A549 (cell line): ENCODE results near the gene CD151. TPM values are rescaled to one million over a fixed set of nuclear protein-coding genes. Genes with fewer than 3 reads are reported as not detected.

Source experiments
- ATAC-seq, 2 experiments: fragments of 200-7000 bp in 1 of 2; fragments of >200 bp in 1 of 2; cut with Nextera tagmentation in 1 of 2; cut with Tn5 transposase in 1 of 2; 3 replicates each; pipeline versions ENCODE4 v1.8.0 to v1.9.1; 2018 to 2020; ENCODE audit warnings: mild to moderate bottlenecking in 1 of 2, moderate library complexity in 1 of 2
- CTCF ChIA-PET: fragments of 300-600 bp; sonication (Branson Sonifier 250); formaldehyde crosslinking; extraction: SDS; loops from one replicate; lab custom pipeline; 2021; ENCODE audit warnings: antibody characterized with exemption, inconsistent platforms; lab: Yijun Ruan, JAX
- POLR2A ChIA-PET: fragments of 350-600 bp; formaldehyde crosslinking; extraction: SDS; loops from one replicate; lab custom pipeline; 2021; ENCODE audit warnings: antibody characterized with exemption, inconsistent platforms; lab: Yijun Ruan, JAX
- DNase-seq, 2 experiments: peaks; one replicate each; pipeline versions ENCODE4 v3.0.0 to v3.0.0-alpha.2; 2011 to 2016; ENCODE audit warnings: low read depth in 1 of 2, low spot score in 1 of 2
- FAIRE-seq: peaks from 2 replicates; lab custom pipeline; 2011; peaks lifted over from hg19 to GRCh38; lab: Jason Lieb, UNC
- H3K27ac ChIP-seq, 2 experiments: fragments of >200 bp; sonication (Bioruptor Twin); formaldehyde crosslinking; 3 replicates each; pipeline ENCODE4 v1.5.1; 2016 to 2017
- H3K4me1 ChIP-seq: fragments of >200 bp; sonication (Bioruptor Twin); formaldehyde crosslinking; 3 replicates; pipeline ENCODE4 v1.6.1; 2016
- H3K4me2 ChIP-seq: fragments of >200 bp; sonication (Bioruptor Twin); formaldehyde crosslinking; 3 replicates; pipeline ENCODE4 v1.6.1; 2016
- H3K4me3 ChIP-seq: fragments of >200 bp; sonication (Bioruptor Twin); formaldehyde crosslinking; 3 replicates; pipeline ENCODE4 v1.5.1; 2016
- H3K9me3 ChIP-seq: fragments of >200 bp; sonication (Bioruptor Twin); formaldehyde crosslinking; 3 replicates; pipeline ENCODE4 v1.6.1; 2016
- BCL3 ChIP-seq: fragments of >200 bp; sonication (Bioruptor Twin); formaldehyde crosslinking; IDR thresholded peaks from 3 replicates; pipeline ENCODE4 v1.6.1; 2016
- BHLHE40 ChIP-seq: IDR thresholded peaks from 2 replicates; pipeline ENCODE4 v1.6.1; 2012; ENCODE audit warnings: low read depth, low read length, inconsistent platforms
- CBX2 ChIP-seq: fragments of 200-600 bp; sonication (generic); IDR thresholded peaks from 2 replicates; pipeline ENCODE4 v1.6.1; 2016; ENCODE audit warnings: low read depth, mild to moderate bottlenecking, borderline replicate concordance
- E2F6 ChIP-seq: IDR thresholded peaks from 2 replicates; pipeline ENCODE4 v1.6.1; 2012; ENCODE audit warnings: low read depth, borderline replicate concordance
- EHF ChIP-seq: fragments of 250-450 bp; sonication (Bioruptor Pico); IDR thresholded peaks from 2 replicates; pipeline ENCODE4 v1.5.0; 2020; ENCODE audit warnings: mild to moderate bottlenecking
- EHMT2 ChIP-seq: fragments of 200-600 bp; sonication (generic); IDR thresholded peaks from 2 replicates; pipeline ENCODE4 v1.6.1; 2016; ENCODE audit warnings: antibody characterized with exemption, low read depth, mild to moderate bottlenecking, moderate library complexity
- ESRRA ChIP-seq: fragments of 150-350 bp; IDR thresholded peaks from 2 replicates; pipeline ENCODE4 v1.6.1; 2014; ENCODE audit warnings: mild to moderate bottlenecking, low read length, borderline replicate concordance
- FOSL2 ChIP-seq, 2 experiments: fragments of 450-650 bp in 1 of 2; fragments of >200 bp in 1 of 2; sonication (Bioruptor Twin) in 1 of 2; formaldehyde crosslinking; IDR thresholded peaks; 2 replicates each; pipeline versions ENCODE4 v1.5.0 to v1.6.1; 2016 to 2020; ENCODE audit warnings: mild to moderate bottlenecking in 1 of 2, moderate library complexity in 1 of 2
- FOXS1 ChIP-seq: fragments of 250-450 bp; sonication (Bioruptor Pico); IDR thresholded peaks from 2 replicates; pipeline ENCODE4 v1.5.0; 2020; ENCODE audit warnings: mild to moderate bottlenecking, moderate library complexity
- HES2 ChIP-seq: fragments of >200 bp; sonication (Bioruptor Twin); formaldehyde crosslinking; IDR thresholded peaks from 2 replicates; pipeline ENCODE4 v1.6.1; 2016
- HEYL ChIP-seq: fragments of 250-450 bp; sonication (Bioruptor Pico); IDR thresholded peaks from 2 replicates; pipeline ENCODE4 v1.8.0; 2021; ENCODE audit warnings: mild to moderate bottlenecking, moderate library complexity
- HOXA7 ChIP-seq: fragments of 250-450 bp; sonication (Bioruptor Pico); IDR thresholded peaks from 2 replicates; pipeline ENCODE4 v1.5.0; 2020; ENCODE audit warnings: mild to moderate bottlenecking, moderate library complexity
- HOXB13 ChIP-seq: fragments of 250-450 bp; sonication (Bioruptor Pico); IDR thresholded peaks from 2 replicates; pipeline ENCODE4 v1.5.0; 2020; ENCODE audit warnings: low read depth, mild to moderate bottlenecking, moderate library complexity
- JUN ChIP-seq, 2 experiments: fragments of >200 bp; sonication (Bioruptor Twin); formaldehyde crosslinking; IDR thresholded peaks; 2 replicates in 1 of 2; 3 replicates in 1 of 2; pipeline ENCODE4 v1.6.1; 2016 to 2017
- JUNB ChIP-seq: fragments of >200 bp; sonication (Bioruptor Twin); formaldehyde crosslinking; IDR thresholded peaks from 2 replicates; pipeline ENCODE4 v1.6.1; 2016
- MAX ChIP-seq: IDR thresholded peaks from 2 replicates; pipeline ENCODE4 v1.6.1; 2012
- NR3C1 ChIP-seq: fragments of >200 bp; sonication (Bioruptor Twin); formaldehyde crosslinking; IDR thresholded peaks from 3 replicates; pipeline ENCODE4 v1.6.1; 2017
- PHF8 ChIP-seq: fragments of 200-600 bp; sonication (generic); IDR thresholded peaks from 2 replicates; pipeline ENCODE4 v1.6.1; 2016; ENCODE audit warnings: low read depth, mild to moderate bottlenecking, antibody characterized with exemption, moderate library complexity, borderline replicate concordance
- POLR2A ChIP-seq: IDR thresholded peaks from 2 replicates; pipeline ENCODE4 v1.6.1; 2012; ENCODE audit warnings: mild to moderate bottlenecking, low read length
- RAD21 ChIP-seq, 2 experiments: fragments of >200 bp in 1 of 2; sonication (Bioruptor Twin) in 1 of 2; formaldehyde crosslinking in 1 of 2; IDR thresholded peaks in 1 of 2; conservative IDR thresholded peaks in 1 of 2; 2 replicates in 1 of 2; 3 replicates in 1 of 2; pipeline ENCODE4 v1.6.1; 2012 to 2018; ENCODE audit warnings: inconsistent platforms in 1 of 2
- RCOR1 ChIP-seq: fragments of 150-350 bp; IDR thresholded peaks from 2 replicates; pipeline ENCODE4 v1.6.1; 2014; ENCODE audit warnings: antibody characterized with exemption, low read length, low read depth
- ZC3H11A ChIP-seq: fragments of 450-650 bp; IDR thresholded peaks from 2 replicates; pipeline ENCODE4 v1.6.1; 2014; ENCODE audit warnings: antibody characterized with exemption, mild to moderate bottlenecking
- ZSCAN20 ChIP-seq: fragments of 250-450 bp; sonication (Bioruptor Pico); IDR thresholded peaks from 2 replicates; pipeline ENCODE4 v1.8.0; 2022; ENCODE audit warnings: mild to moderate bottlenecking, moderate library complexity
- WGBS: methylation state at CpG from one replicate; pipeline ENCODE4 v1.1.6; 2017; ENCODE audit errors: missing lambda C conversion rate; 5-methylcytosine and 5-hydroxymethylcytosine counted together
- polyA plus RNA-seq, 4 experiments: library from polyadenylated mRNA; depleted of rRNA in 3 of 4; stranded (reverse); fragments of >200 nt; fragmentation: RNase III in 1 of 4; extraction: RNeasy Plus Mini Kit Qiagen cat#74134 plus additional on column Dnase treatment in 1 of 4; gene quantifications; 2 replicates in 3 of 4; 3 replicates in 1 of 4; pipeline ENCODE4 v1.2.3, GENCODE V29; 2011 to 2017
- TF ChIP-seq, protein P1 (sequence below): fragments of 250-450 bp; sonication (Bioruptor Pico); IDR thresholded peaks from 2 replicates; pipeline ENCODE4 v1.5.0; 2020; ENCODE audit warnings: low read depth, mild to moderate bottlenecking, moderate library complexity
- TF ChIP-seq, protein P2 (sequence below): fragments of 200-600 bp; sonication (generic); IDR thresholded peaks from 2 replicates; pipeline ENCODE4 v1.6.1; 2016; ENCODE audit warnings: antibody characterized with exemption, mild to moderate bottlenecking, moderate library complexity

The CD151 gene
- polyA plus RNA-seq, 2 of the 4 experiments (the other 2 are of a cell fraction), result 409 to 701 TPM

DNA sequence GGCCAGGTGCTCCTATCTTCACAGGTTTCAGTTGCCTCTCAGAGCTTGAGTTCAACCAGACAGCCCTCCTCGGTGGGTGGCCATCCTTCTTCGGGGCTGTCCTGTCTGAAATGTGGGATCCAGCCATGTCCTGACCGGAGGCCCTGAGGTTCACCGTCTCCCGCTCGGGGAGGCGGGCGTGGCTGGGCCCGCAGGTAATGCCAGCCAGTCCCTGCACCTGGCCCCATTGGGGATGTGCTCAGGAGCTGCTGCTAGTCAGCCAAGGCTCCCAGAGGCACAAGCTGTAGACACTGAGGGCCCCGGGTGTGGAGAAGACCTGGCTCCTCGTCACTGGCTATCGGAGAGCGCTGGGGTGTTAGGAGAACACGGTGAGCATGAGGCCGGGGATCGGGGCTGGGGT is 42.5 kb downstream of the CD151 start:
- H3K4me2 ChIP-seq, result no peak overlapping the region
- no peak overlapping the region for H3K27ac ChIP-seq
- ATAC-seq (no peak), FAIRE-seq (no peak), DNase-seq (no peak)
- ChIA-PET CTCF (interaction anchor here (0.6 to 2.4 kb wide), 4 partner anchors 17 to 176 kb away, joined by 3 to 14 read pairs (median 3); no protein-coding TSS in a partner anchor), POLR2A (no interaction called here)
- 95% methylated on average over 9 of the region's 16 CpGs for WGBS
- peaks cover 5% of the 10 kb centered on the region; the same call in 1 of the 3 replicates for H3K4me1 ChIP-seq
- H3K4me3 ChIP-seq, result no peak overlapping the region
- TF ChIP-seq BCL3 (no peak), EHMT2 (no peak), JUN (IDR thresholded peaks at IDR 0.05) (no peak), HES2 (no peak), HEYL (CRISPR knock-in tag) (no peak), JUNB (no peak), PHF8 (no peak), CBX2 (no peak), NR3C1 (no peak)
- TF ChIP-seq, protein P1, sequence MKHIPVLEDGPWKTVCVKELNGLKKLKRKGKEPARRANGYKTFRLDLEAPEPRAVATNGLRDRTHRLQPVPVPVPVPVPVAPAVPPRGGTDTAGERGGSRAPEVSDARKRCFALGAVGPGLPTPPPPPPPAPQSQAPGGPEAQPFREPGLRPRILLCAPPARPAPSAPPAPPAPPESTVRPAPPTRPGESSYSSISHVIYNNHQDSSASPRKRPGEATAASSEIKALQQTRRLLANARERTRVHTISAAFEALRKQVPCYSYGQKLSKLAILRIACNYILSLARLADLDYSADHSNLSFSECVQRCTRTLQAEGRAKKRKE, result no peak
- H3K9me3 ChIP-seq, result no peaks in the 10 kb centered on the region

DNA sequence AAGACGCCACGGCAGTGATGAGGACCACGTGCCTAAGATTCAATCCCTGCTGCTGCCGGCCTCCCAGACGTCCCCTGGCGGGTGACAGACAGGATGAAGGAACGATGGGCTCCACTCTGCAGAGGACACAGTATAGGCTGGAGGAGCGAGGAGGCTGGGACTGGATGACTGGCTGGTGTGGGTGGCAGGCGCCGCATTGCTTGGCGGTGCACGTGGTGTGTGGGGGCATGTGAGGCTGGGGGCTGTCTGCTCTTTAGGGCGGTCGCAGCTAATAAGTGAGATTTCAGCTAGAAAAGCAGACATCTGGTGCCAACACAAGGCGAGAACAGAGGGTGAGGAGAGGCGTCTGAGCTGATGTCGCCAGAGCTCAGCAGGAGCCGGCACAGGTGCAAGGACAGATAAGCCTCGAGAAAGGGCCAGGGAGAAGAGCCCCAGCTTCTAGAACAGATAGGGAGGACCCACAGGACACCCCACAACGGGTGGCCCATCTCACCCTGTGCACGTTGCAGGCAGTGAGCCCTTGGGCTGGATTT is 43.1 kb downstream of the CD151 start:
- ATAC-seq, result no peak
- WGBS, result 91% methylated on average over 21 of the region's 21 CpGs
- H3K4me1 ChIP-seq, result peaks cover 5% of the 10 kb centered on the region; the same call in 1 of the 3 replicates
- H3K4me2 ChIP-seq, result no peak overlapping the region
- POLR2A ChIA-PET, result no interaction called here
- TF ChIP-seq MAX (no peak), ESRRA (no peak), NR3C1 (no peak), E2F6 (no peak), HOXB13 (no peak), HOXA7 (CRISPR knock-in tag) (no peak), FOSL2 (IDR thresholded peaks at IDR 0.05) (no peak), FOSL2 (CRISPR knock-in tag; IDR thresholded peaks at IDR 0.05) (no peak), BHLHE40 (no peak), EHF (CRISPR knock-in tag) (no peak), PHF8 (no peak), ZSCAN20 (CRISPR knock-in tag) (no peak), EHMT2 (no peak), ZC3H11A (no peak), RAD21 (conservative IDR thresholded peaks at IDR 0.05 in 1 of 2, IDR thresholded peaks at IDR 0.05 in 1 of 2) (no peak), RCOR1 (no peak), POLR2A (no peak), FOXS1 (CRISPR knock-in tag) (no peak)
- TF ChIP-seq, protein P2, sequence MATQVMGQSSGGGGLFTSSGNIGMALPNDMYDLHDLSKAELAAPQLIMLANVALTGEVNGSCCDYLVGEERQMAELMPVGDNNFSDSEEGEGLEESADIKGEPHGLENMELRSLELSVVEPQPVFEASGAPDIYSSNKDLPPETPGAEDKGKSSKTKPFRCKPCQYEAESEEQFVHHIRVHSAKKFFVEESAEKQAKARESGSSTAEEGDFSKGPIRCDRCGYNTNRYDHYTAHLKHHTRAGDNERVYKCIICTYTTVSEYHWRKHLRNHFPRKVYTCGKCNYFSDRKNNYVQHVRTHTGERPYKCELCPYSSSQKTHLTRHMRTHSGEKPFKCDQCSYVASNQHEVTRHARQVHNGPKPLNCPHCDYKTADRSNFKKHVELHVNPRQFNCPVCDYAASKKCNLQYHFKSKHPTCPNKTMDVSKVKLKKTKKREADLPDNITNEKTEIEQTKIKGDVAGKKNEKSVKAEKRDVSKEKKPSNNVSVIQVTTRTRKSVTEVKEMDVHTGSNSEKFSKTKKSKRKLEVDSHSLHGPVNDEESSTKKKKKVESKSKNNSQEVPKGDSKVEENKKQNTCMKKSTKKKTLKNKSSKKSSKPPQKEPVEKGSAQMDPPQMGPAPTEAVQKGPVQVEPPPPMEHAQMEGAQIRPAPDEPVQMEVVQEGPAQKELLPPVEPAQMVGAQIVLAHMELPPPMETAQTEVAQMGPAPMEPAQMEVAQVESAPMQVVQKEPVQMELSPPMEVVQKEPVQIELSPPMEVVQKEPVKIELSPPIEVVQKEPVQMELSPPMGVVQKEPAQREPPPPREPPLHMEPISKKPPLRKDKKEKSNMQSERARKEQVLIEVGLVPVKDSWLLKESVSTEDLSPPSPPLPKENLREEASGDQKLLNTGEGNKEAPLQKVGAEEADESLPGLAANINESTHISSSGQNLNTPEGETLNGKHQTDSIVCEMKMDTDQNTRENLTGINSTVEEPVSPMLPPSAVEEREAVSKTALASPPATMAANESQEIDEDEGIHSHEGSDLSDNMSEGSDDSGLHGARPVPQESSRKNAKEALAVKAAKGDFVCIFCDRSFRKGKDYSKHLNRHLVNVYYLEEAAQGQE, result no peak
- DNase-seq, result no peak
- no peak overlapping the region for H3K27ac ChIP-seq
- no peak for FAIRE-seq
- H3K9me3 ChIP-seq, result no peaks in the 10 kb centered on the region
- CTCF ChIA-PET, result interaction anchor here (1.3 to 2.4 kb wide), 4 partner anchors 16 to 175 kb away, joined by 3 to 14 read pairs (median 6); no protein-coding TSS in a partner anchor
- H3K4me3 ChIP-seq, result no peak overlapping the region
